ENCODE measurements around the gene DMAP1.
"Not testable (repeated sequence)": the region's sequence is repeated elsewhere in the genome, so short reads cannot be mapped to it uniquely, and the experiment has no call there.

Gene DMAP1

GRCh38 chr1:44213222-44214112 is at the start of gene DMAP1:
Gene DMAP1 (plus strand): TSS chr1:44213471. CDS start chr1:44213754, 283 bp downstream.
- DNase-seq = peak; percentile 95

- DNase-seq = no peak
These were observed 44.7 kb upstream of the DMAP1 start for GRCh38 chr1:44168520-44169098.

DNA sequence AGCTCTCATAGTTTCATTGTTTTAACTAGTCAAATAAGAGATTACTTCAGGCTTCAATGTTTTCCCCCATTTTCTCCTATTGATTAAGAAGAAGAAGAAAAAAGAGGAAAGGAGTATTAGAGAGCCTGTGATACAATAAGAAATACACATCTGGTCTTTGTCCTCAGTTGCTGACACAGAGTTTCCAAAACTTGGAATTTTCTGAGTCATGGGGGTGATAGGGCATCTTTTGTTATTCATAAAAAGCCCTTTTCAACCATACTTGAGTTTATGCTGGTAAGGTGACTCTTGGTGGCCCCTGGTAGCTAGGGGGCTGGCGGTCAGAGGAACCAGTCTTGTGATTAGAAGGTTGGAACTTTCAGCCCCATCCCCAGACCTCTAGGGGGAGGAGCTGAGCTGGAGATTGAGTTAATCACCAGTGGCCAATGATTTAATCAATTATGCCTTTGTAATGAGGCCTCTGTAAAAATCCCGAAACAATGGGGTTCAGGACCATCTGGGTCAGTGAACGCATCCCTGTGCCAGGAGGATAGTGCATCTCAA is 42.9 kb upstream of the DMAP1 start:
- DNase-seq = no peak

- no peak for DNase-seq
These were observed 38.6 kb upstream of the DMAP1 start for GRCh38 chr1:44174630-44175029.

GRCh38 chr1:44200336-44200735 is 12.9 kb upstream of the DMAP1 start:
- DNase-seq = no peak

- DNase-seq = not testable (repeated sequence)
These were observed 6.7 kb upstream of the DMAP1 start for GRCh38 chr1:44206545-44206944.

DNA sequence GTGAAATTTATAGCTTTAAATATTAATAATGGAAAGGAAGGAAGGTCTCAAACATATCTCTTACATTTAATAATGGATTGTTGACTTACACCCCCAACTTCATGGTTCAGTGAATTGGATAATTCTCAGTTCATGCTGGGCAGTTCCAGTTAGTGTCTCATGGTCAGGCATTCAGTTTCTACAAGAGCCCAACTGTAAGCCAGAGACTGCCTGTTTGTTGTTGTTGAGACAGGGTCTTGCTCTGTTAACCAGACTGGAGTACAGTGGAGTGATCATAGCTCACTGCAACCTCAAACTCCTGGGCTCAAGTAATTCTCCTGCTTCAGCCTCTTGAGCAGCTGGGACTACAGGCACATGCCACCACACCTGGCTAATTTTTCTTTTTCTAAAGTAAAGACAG is 5.0 kb upstream of the DMAP1 start:
- DNase-seq = no peak

GRCh38 chr1:44210595-44210994 is 2.7 kb upstream of the DMAP1 start:
- no peak for DNase-seq

- no peak for DNase-seq
These were observed 683 bp upstream of the DMAP1 start for GRCh38 chr1:44212355-44213221.

DNA sequence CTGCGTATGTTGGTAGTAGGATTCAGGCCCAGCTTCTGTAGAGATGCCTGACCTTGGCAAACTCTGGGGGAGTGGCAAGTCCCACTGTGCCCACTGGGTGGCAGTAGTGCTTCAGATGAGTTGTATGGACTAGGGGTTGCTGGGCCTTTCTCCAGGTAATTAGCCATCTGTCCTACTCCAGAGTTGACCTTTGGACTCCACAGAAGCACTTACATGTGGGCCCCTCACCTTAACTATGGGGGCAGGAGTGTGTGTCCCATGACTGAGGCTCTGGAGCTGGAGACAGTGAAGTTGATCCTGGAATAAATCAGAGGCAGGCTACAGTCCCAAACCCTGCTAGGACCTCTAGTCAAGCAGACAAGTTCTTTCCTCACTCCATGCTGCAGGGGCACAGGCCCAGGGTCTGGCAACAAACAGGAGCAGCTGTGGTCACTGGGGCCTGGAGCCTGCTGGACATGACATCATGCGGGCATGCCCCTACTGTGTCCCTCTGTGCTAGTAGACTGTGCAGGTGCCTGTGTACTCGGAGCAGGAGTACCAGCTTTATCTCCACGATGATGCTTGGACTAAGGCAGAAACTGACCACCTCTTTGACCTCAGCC is 4.6 kb downstream of the DMAP1 start:
- peak; percentile 82 for DNase-seq

DNA sequence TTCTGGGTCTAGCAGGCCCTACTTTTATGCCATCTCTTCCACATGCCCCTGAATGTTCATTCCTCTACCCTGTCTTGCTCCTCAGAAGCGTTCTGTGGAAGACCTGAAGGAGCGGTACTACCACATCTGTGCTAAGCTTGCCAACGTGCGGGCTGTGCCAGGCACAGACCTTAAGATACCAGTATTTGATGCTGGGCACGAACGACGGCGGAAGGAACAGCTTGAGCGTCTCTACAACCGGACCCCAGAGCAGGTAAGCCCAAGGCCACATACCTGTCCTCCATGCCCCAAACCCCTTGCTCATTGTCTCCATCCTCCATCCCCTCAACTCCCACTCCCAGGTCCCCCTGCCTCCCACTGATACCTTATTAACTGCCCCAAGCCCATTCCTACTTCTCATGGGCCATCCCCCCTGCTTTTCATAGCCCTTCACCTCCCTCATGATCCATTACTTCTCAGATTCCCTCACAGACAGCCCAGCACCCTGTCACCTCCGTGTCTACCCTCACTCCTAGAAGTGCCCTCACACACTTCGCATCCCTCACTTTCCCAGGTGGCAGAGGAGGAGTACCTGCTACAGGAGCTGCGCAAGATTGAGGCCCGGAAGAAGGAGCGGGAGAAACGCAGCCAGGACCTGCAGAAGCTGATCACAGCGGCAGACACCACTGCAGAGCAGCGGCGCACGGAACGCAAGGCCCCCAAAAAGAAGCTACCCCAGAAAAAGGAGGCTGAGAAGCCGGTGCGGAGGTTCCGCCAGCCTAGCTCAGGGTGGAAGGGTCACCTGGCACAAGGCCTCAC is 5.4 kb downstream of the DMAP1 start:
- no peak for DNase-seq

DNA sequence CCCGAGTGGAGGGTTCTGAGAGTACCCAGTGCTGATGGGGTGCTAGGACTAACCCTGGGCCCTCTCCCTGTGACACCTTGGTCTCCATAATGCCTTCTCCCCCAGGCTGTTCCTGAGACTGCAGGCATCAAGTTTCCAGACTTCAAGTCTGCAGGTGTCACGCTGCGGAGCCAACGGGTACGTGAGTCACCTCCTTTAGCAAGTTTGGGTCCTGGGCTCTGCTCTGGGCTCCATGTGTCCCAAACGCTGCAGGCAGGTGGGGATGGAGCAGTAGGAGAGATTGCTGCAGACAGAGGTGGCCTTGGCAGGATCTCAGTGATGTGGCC is 6.0 kb downstream of the DMAP1 start:
- no peak for DNase-seq

DNA sequence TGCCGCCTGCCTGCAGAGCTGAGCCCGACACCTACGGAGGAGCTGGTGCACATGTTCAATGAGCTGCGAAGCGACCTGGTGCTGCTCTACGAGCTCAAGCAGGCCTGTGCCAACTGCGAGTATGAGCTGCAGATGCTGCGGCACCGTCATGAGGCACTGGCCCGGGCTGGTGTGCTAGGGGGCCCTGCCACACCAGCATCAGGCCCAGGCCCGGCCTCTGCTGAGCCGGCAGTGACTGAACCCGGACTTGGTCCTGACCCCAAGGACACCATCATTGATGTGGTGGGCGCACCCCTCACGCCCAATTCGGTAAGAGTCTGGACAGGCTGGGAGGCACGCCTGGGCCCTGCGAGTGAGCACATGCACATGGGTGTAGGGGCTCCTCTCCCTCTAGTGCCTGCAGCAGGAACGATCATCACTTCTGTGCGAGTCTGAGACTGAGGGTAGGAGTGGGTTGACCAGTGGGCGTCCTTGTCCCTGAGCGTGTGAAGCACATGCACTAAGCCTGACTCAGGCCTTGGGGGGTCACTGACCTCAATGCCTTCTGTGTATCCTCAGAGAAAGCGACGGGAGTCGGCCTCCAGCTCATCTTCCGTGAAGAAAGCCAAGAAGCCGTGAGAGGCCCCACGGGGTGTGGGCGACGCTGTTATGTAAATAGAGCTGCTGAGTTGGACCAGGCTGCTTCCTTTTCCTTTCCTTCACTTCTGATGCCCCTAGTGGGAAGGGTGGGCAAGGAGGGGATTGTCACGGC is 6.9 kb downstream of the DMAP1 start:
- no peak for DNase-seq

GRCh38 chr1:44220755-44221154 is 7.5 kb downstream of the DMAP1 start:
- DNase-seq = no peak

DNA sequence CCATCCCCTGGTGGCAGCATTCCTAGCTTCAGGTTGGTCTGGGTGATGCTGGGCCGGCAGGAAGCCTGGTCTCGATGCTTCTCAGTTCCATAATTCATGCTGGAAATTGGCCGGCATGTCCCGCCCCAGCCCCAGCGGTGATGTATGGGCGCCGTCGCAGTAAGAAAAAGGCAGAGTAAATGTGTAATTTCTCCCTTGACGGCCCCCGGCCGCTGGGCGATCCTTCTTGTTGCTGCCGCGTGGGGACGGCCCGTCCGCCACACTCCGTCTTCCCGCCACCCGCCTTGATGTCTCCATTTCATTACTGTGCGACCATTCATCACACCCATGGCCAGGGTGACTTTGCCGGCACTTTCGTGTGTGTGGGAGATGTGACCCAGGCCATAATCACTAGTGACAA is 8.5 kb downstream of the DMAP1 start:
- no peak for DNase-seq

DNA sequence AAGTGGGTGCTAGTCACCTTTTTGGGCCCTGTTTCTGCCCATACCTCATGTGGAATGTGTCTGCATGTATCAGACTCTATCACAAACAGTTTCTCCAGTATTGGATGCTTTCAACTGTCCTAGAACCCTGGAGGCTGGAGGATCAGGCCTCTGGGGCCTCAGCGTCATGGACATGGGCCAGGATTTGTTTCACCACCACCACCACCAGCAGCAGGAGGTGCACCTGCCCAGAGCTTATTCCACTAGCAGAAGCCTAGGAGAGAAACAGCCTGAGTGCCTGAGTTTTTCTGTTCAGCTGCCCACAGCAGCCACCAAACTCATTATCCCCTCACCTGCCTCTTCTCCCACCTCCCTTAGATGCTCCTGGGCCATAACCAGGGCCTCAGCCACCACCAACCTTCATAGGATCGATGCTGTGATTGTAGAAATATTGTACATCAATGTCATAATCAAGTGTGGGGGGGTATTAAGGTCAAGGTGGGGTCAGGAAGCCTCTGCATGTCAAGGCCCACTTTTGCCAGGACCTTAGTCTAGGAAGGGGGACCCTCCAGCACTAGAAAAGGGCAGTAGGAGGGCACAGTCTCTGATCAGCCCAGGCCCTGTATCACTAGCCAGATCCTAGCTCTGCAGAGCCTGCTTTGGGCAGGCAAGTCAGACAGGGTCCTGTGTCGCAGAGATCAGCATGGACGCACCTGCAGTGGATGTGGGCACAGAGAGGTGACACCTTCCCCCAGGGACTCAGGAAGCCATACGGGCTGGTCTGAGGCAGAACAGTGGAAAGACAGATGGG is 9.3 kb downstream of the DMAP1 start:
- DNase-seq = no peak

DNA sequence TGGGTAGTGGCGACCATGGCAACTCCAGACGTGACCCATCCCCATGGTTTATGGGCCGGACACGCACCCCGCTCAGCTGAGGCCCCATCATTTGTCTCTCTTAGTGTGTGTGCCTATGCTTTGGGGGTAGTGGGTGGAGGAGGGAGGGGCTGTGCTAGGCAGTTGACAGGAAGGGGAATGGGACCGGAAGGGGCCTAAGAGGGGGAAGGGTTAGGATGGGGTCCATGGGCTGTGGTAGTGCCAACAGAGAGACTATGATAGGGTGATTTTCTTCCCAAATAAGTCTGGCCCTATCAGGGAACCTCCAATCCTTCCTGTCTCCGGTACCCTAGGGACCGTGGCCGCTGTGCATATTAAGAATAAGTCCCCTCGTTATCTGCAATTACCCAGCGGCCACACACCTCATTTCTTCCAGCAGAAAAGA is 9.9 kb downstream of the DMAP1 start:
- no peak for DNase-seq

- no peak for DNase-seq
These were observed 12.5 kb downstream of the DMAP1 start for GRCh38 chr1:44225761-44226160.

- no peak for DNase-seq
These were observed 13.9 kb downstream of the DMAP1 start for GRCh38 chr1:44227211-44227610.

DNA sequence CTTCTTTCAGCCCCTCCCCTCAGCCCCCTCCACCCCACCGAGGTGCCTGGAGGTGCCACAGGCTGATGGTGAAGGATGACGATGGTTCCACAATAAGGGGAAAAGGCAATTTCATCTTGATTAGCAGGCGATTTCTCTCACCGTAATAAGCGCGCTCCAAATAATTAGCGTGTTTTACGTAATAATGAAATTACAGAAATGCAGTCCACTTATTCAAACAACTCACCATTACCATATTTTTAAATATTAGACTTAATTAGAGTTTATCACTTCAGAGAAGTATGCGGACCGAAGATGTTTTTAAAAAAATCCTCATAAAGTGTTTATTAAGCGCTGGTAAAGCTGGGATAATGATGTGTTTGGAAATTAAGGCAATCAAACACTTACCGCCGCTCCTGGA is 14.9 kb downstream of the DMAP1 start:
- no peak for DNase-seq

Data from right forelimb (tissue), 1 donor.